GM18907 (cell line): ENCODE measurements around the gene ING5.
"Not testable (repeated sequence)": the region's sequence is repeated elsewhere in the genome, so short reads cannot be mapped to it uniquely, and the experiment has no call there.

ENCODE experiments used
- ATAC-seq: cut with Tn5 transposase; IDR thresholded peaks from one replicate; pipeline ENCODE4 v1.9.1; 2021; ENCODE audit warnings: mild to moderate bottlenecking, moderate library complexity; ENCODE audit not compliant: unreplicated experiment

The ING5 gene

GRCh38 chr2:241736111-241736510 is 34.3 kb downstream of the ING5 start:
- ATAC-seq = no peak

- ATAC-seq = no peak
Observed at GRCh38 chr2:241738040-241738686, 36.3 kb downstream of the ING5 start.

GRCh38 chr2:241739177-241739576 is 37.3 kb downstream of the ING5 start:
- no peak for ATAC-seq

GRCh38 chr2:241739651-241740050 is 37.8 kb downstream of the ING5 start:
- no peak for ATAC-seq

- no peak for ATAC-seq
Observed at GRCh38 chr2:241741016-241741415, 39.2 kb downstream of the ING5 start.

GRCh38 chr2:241742320-241742939 is 40.6 kb downstream of the ING5 start:
- no peak for ATAC-seq

- ATAC-seq = not testable (repeated sequence)
Observed at GRCh38 chr2:241743008-241743407, 41.2 kb downstream of the ING5 start.

- ATAC-seq = no peak
Observed at GRCh38 chr2:241743620-241744019, 41.8 kb downstream of the ING5 start.

- ATAC-seq = no peak
Observed at GRCh38 chr2:241744028-241744754, 42.4 kb downstream of the ING5 start.

- no peak for ATAC-seq
Observed at GRCh38 chr2:241745276-241745675, 43.4 kb downstream of the ING5 start.

- no peak for ATAC-seq
Observed at GRCh38 chr2:241746084-241746483, 44.2 kb downstream of the ING5 start.

- ATAC-seq = no peak
Observed at GRCh38 chr2:241748468-241749256, 46.8 kb downstream of the ING5 start.

- ATAC-seq = no peak
Observed at GRCh38 chr2:241750076-241750840, 48.4 kb downstream of the ING5 start.

- no peak for ATAC-seq
Observed at GRCh38 chr2:241751152-241751551, 49.3 kb downstream of the ING5 start.

- no peak for ATAC-seq
Observed at GRCh38 chr2:241751776-241752175, 49.9 kb downstream of the ING5 start.

- no peak for ATAC-seq
Observed at GRCh38 chr2:241752253-241752652, 50.4 kb downstream of the ING5 start.

GRCh38 chr2:241752689-241753276 is 50.9 kb downstream of the ING5 start:
- no peak for ATAC-seq

GRCh38 chr2:241753493-241753892 is 51.7 kb downstream of the ING5 start:
- ATAC-seq = no peak

GRCh38 chr2:241754042-241754441 is 52.2 kb downstream of the ING5 start:
- ATAC-seq = no peak

- no peak for ATAC-seq
Observed at GRCh38 chr2:241755166-241755565, 53.3 kb downstream of the ING5 start.
